LNCAP (cell line): Measurements from ENCODE around the gene ASCC3.
A peak's percentile ranks its signal among the peaks of the same experiment; 100 is the strongest.

Experiments
- TF ChIP-seq, protein P1 (sequence below): fragments of 450-650 bp; IDR thresholded peaks from 2 replicates; pipeline ENCODE4 v1.5.1; 2017; ENCODE audit warnings: mild to moderate bottlenecking

ASCC3 gene

DNA sequence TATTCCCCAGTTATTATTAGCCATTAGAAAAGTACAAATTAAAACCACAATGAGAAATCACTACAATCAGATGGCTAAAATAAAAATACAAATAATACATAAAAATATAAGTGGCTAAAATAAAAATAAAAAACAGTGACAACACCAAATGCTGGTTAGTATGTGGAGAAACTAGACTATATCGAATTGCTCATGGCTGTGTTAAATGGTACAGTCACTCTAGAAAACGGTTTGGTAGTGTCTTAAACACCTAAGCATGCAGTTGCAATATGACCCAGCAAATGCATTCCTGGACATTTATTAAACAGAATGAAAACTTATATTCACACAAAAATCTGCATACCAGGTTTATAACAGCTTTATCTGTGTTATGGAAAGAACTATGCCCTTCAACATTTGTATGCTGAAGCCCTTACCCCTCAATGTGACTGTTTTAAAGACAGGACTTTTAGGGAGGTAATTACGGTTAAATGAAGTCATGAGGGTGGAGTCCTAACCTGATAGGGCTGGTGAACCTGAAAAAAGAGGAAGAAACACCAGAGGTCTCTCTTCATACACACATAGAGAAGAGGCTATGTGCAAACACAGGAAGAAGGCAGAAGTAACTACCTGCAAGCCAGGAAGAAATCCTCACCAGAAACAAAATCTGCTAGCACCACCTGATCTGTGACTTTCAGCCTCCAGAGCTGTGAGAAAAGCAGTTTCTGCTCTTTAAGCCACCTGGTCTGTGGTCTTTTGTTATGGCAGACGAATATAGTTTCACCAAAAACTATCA, 84.9 kb downstream of the ASCC3 start:
- TF ChIP-seq, protein P1, sequence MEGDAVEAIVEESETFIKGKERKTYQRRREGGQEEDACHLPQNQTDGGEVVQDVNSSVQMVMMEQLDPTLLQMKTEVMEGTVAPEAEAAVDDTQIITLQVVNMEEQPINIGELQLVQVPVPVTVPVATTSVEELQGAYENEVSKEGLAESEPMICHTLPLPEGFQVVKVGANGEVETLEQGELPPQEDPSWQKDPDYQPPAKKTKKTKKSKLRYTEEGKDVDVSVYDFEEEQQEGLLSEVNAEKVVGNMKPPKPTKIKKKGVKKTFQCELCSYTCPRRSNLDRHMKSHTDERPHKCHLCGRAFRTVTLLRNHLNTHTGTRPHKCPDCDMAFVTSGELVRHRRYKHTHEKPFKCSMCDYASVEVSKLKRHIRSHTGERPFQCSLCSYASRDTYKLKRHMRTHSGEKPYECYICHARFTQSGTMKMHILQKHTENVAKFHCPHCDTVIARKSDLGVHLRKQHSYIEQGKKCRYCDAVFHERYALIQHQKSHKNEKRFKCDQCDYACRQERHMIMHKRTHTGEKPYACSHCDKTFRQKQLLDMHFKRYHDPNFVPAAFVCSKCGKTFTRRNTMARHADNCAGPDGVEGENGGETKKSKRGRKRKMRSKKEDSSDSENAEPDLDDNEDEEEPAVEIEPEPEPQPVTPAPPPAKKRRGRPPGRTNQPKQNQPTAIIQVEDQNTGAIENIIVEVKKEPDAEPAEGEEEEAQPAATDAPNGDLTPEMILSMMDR, result no peak

DNA sequence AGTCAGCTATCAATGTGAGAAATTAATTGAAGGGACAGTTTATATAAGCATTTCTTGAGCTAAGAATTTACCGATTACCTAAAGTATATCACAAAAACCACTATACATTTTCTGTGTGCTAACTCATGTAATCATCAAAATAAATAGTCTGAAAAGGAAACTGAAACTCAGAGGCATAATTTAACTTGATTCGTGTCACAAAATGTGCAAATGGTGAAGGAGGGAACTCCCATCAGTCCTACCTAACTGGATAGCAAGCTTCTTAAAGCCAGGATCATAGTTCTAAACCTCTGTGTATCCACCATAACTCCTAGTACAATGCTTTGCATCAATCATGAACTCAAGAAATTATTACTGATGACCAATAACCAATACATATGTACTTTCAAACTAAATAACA, 91.0 kb downstream of the ASCC3 start:
- TF ChIP-seq, protein P1, result no peak

DNA sequence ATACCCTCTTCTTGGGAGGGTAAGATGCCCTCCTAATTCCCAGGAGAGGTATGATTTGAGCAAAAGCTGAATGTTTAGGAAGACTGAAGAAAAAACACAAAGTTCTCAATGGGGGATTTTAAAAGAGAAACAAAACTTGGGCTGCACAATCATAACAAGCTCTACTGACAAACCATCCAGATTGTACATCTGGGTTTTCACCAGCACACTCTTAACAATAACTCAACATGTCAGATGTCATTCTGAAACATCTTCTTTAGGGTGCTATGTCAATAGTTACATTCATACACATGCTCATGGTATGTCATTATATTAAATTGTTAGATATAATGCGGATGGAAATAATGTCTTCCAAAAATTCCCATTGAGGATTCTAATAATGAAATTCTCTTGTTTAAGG, 95.1 kb downstream of the ASCC3 start:
- TF ChIP-seq, protein P1, result no peak

GRCh38 chr6:100780648-100781047, 100.5 kb downstream of the ASCC3 start:
- TF ChIP-seq, protein P1, result no peak

DNA sequence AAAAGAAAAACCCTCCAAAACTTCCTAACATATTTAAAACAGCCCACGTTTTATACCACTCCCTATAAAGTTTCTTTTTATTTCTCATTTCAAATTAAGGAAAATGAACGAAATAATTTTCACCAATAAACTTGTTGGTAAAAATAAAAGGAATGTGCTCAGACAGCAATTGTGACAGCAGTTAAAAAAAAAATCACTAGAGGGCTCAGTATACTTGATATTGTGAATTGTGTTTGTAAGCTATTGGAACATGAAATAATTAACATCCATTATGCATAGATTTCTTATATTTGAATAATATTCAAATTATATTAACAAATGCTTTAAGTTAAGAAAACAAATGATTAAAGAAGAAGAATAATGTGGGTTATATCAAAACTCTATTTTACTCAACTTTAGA, 105.5 kb downstream of the ASCC3 start:
- TF ChIP-seq, protein P1, result peak; percentile 67

DNA sequence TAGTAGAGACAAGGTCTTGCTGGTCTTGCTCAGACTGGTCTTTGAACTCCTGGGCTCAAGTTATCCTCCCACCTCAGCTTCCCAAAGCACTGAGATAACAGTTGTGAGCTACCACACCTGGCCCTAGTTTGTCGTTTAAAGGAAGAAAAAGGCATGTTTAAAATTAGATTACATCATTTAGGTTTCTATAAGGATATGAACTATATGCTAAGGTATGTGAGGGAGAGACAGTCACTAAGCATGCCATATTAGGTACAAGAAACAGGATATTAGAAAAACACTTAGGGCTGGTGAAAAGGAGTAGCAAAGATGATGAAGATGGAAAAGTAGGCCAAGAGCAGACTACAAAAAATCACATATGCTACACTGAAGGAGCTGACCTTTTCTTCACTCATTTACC, 106.4 kb downstream of the ASCC3 start:
- TF ChIP-seq, protein P1, result no peak

DNA sequence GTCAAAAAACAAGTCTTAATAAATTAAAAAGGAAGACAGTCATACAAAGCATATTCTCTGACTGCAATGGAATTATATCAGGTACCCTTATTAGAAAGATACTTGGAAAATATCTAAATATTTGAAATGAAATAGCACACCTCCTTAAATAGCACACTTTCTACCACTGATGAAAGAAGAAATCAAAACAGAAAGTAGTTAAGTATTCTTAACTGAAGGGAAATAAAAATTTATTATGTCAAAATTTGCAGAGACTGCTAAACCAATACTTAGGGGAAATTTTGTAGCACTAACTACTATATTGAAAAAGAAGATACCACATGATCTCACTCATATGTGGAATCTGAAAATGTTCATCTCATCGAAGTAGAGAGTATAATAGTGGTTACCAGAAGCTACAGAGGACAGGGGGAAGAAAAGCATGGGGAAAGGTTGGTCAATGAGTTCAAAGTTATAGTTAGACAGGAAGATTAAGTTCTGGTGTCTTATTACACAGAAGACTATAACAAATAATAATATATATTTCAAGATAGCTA, 112.2 kb downstream of the ASCC3 start:
- TF ChIP-seq, protein P1, result no peak
